Psoas muscle (tissue), 8 donors: Measurements from ENCODE around the gene WASF3. TPM values are rescaled to one million over a fixed set of nuclear protein-coding genes. Genes with fewer than 3 reads are reported as not detected.

ENCODE experiments used
- ATAC-seq, 4 donors: fragments of 200-7000 bp; cut with Tn5 transposase; one replicate each; pipeline ENCODE4 v1.9.1; 2020; ENCODE audit warnings: moderate library complexity in 3 of 4, mild to moderate bottlenecking in 2 of 4
- DNase-seq, 2 donors: peaks; one replicate each; pipeline ENCODE4 v3.0.0-alpha.2; 2020
- H3K27ac ChIP-seq: fragments of 200-600 bp; one replicate; pipeline ENCODE4 v1.8.0; 2022
- H3K27me3 ChIP-seq, 3 donors: fragments of 200-600 bp in 1 of 3; one replicate each; pipeline versions ENCODE4 v1.6.1 to v1.8.0; 2013 to 2022; ENCODE audit warnings: low read length in 2 of 3, mild to moderate bottlenecking in 2 of 3, moderate library complexity in 1 of 3; ENCODE audit not compliant: insufficient read depth in 3 of 3
- H3K36me3 ChIP-seq, 2 donors: fragments of 200-600 bp in 1 of 2; one replicate each; pipeline versions ENCODE4 v1.6.1 to v1.8.0; 2013 to 2022; ENCODE audit warnings: low read depth in 1 of 2, mild to moderate bottlenecking in 1 of 2, moderate library complexity in 1 of 2; ENCODE audit not compliant: insufficient read depth in 1 of 2
- H3K4me1 ChIP-seq: fragments of 200-600 bp; one replicate; pipeline ENCODE4 v1.8.0; 2022
- H3K4me3 ChIP-seq: fragments of 200-600 bp; one replicate; pipeline ENCODE4 v1.8.0; 2022; ENCODE audit warnings: mild to moderate bottlenecking
- H3K9me3 ChIP-seq: fragments of 200-600 bp; one replicate; pipeline ENCODE4 v1.8.0; 2022
- CTCF ChIP-seq: fragments of 200-600 bp; IDR thresholded peaks from one replicate; pipeline ENCODE4 v1.8.0; 2022; ENCODE audit warnings: antibody characterized with exemption
- whole genome bisulfite sequencing, 3 donors: extraction: QIAGEN DNeasy Blood & Tissue Kit; methylation state at CpG; one replicate each; pipeline versions ENCODE4 v1.1.6 to v1.1.7; 2013; 5-methylcytosine and 5-hydroxymethylcytosine counted together
- intact Hi-C, 2 donors: fragments of 100-400 bp; cut with DNase I; formaldehyde crosslinking; loops; one replicate each; pipeline versions ENCODE4 v1.11.0 to v1.14.2; 2022
- polyA plus RNA-seq, 3 donors: library from polyadenylated mRNA; stranded (reverse); fragments of 200-250 nt; gene quantifications; one replicate each; pipeline ENCODE4 v1.2.3, GENCODE V29; 2013
- total RNA-seq, 4 donors: library from RNA; stranded (reverse); fragmentation: NEBNext Ultra II Directional in 2 of 4; extraction: Animal tissue kit (Norgen Biotek cat#: 25700) in 2 of 4; gene quantifications; one replicate each; pipeline versions ENCODE4 v1.2.1 to v1.2.4, GENCODE V29; 2021 to 2023
- donor health status: healthy with polysubstance abuse.
- donor health status: DM: no; HTN: no; CAD: no; lungs with moderate emphysema.
- donor health status: Bipolar disorder and iron deficiency.
- donor health status: healthy.
- donor health status: DM: yes; HTN: yes; CAD: no.
- donor health status: DM: no; HTN: no; CAD: no.
- donor health status: DM: no; HTN: no; CAD: no.
- donor health status: DM: yes; HTN: yes; CAD: no.

The WASF3 gene
- total and polyA plus RNA-seq, 7 donors = 2.5 to 9.7 (median 6.8) TPM

- no peaks in the 10 kb centered on the region for H3K27me3 ChIP-seq
- H3K27ac ChIP-seq = no peak overlapping the region
- TF ChIP-seq CTCF = no peak
- H3K4me3 ChIP-seq = no peak overlapping the region
- no peaks in the 10 kb centered on the region for H3K36me3 ChIP-seq
- WGBS, 3 donors = 72 to 80% (median 77%) methylated on average over 2 of the region's 2 CpGs
- intact Hi-C loops = no loop called here
- no peaks in the 10 kb centered on the region for H3K4me1 ChIP-seq
- ATAC-seq (no peak), DNase-seq (no peak)
- H3K9me3 ChIP-seq = no peaks in the 10 kb centered on the region
Observed at GRCh38 chr13:26584713-26585112, 27.2 kb downstream of the WASF3 start.

- DNase-seq (no peak), ATAC-seq (no peak)
- 82 to 96% (median 96%) methylated on average over 1 of the region's 1 CpG for WGBS, 3 donors
- intact Hi-C loops = no loop called here
- no peak overlapping the region for H3K4me3 ChIP-seq
- H3K36me3 ChIP-seq = no peaks in the 10 kb centered on the region
- H3K4me1 ChIP-seq = no peaks in the 10 kb centered on the region
- H3K27ac ChIP-seq = no peak overlapping the region
- H3K9me3 ChIP-seq = no peaks in the 10 kb centered on the region
- no peaks in the 10 kb centered on the region for H3K27me3 ChIP-seq
- no peak for TF ChIP-seq CTCF
Observed at GRCh38 chr13:26585136-26585535, 27.7 kb downstream of the WASF3 start.

DNA sequence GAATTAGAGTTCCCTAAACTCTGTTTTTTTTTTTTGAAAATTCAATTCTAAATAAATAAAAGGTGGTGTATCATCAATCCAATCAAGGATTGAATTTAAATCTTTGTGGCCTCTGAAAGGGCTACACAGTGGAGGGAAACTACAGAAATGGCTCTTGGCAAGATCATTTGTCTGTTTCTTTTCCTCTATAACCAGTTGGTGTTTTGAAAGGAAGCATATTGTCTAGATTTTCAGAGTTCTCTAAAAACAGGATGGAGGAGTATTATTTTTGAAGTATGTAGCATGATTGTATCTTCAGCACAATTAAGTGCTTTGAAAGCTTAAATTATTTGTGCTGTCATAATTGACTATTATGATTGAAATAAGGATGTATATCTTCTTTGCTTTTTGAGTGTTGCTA lies 29.8 kb downstream of the WASF3 start:
- ATAC-seq (no peak), DNase-seq (no peak)
- H3K9me3 ChIP-seq = no peaks in the 10 kb centered on the region
- no peaks in the 10 kb centered on the region for H3K27me3 ChIP-seq
- H3K36me3 ChIP-seq = no peaks in the 10 kb centered on the region
- no peaks in the 10 kb centered on the region for H3K4me1 ChIP-seq
- intact Hi-C loops = no loop called here
- H3K27ac ChIP-seq = no peak overlapping the region
- TF ChIP-seq CTCF = no peak
- no peak overlapping the region for H3K4me3 ChIP-seq

DNA sequence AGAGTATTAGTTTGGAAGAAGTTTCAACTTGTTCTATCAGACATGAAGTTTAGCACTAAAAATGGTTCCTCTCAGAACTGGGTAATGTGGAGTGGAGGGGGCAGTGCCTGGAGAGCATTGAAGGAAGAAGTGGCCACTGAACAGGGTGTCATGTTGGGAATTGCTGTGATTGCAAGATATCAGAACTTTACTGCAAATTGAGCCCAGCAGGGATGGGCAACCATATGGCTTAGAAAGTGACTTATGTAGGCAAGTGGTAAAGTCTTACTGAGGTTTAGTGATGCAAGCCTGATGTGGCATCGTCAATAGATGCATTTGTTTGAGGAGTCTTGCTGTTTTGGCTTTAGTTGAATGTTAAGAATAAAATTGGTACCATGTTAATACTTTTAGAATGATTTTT lies 31.7 kb downstream of the WASF3 start:
- no peak overlapping the region for H3K27ac ChIP-seq
- intact Hi-C loops = no loop called here
- H3K9me3 ChIP-seq = no peaks in the 10 kb centered on the region
- 86 to 94% (median 91%) methylated on average over 1 of the region's 1 CpG for WGBS, 3 donors
- no peaks in the 10 kb centered on the region for H3K27me3 ChIP-seq
- H3K4me1 ChIP-seq = no peaks in the 10 kb centered on the region
- TF ChIP-seq CTCF = no peak
- no peaks in the 10 kb centered on the region for H3K36me3 ChIP-seq
- ATAC-seq (no peak), DNase-seq (no peak)
- no peak overlapping the region for H3K4me3 ChIP-seq

DNA sequence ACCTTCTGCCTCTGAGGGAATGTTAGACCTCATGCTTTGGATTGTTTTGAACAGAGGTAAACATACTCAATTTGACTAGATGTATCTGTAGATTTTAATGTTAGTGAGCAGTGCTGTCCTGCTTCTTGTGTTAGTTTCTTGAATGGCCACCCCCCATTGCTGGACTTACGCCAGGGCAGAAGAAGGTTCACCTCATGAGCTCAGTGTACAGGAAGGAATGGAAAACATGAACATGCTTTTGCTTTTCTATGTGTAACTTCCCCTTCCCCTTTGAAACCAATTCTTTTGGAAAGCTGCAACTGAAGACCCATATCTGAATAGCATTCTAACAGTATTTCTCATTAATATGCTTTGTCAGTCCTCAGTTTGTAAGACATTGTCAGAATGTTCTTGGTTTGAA lies 32.3 kb downstream of the WASF3 start:
- whole genome bisulfite sequencing, 3 donors = 47 to 61% (median 50%) methylated on average over 1 of the region's 1 CpG
- H3K4me1 ChIP-seq = no peaks in the 10 kb centered on the region
- DNase-seq (no peak), ATAC-seq (no peak)
- no peaks in the 10 kb centered on the region for H3K9me3 ChIP-seq
- intact Hi-C loops = no loop called here
- no peaks in the 10 kb centered on the region for H3K27me3 ChIP-seq
- TF ChIP-seq CTCF = no peak
- no peak overlapping the region for H3K27ac ChIP-seq
- H3K36me3 ChIP-seq = no peaks in the 10 kb centered on the region
- no peak overlapping the region for H3K4me3 ChIP-seq
